Neuron (in vitro differentiated cells): ENCODE data around the gene IL12RB2.
"Not testable (repeated sequence)": the region's sequence is repeated elsewhere in the genome, so short reads cannot be mapped to it uniquely, and the experiment has no call there.

ENCODE experiments used
- H2AFZ ChIP-seq: one replicate; pipeline ENCODE4 v1.6.1; 2013; ENCODE audit warnings: low read depth, mild to moderate bottlenecking, inconsistent platforms, low read length, moderate library complexity
- H3K27me3 ChIP-seq: one replicate; pipeline ENCODE4 v1.6.1; 2013; ENCODE audit warnings: low read length; ENCODE audit not compliant: insufficient read depth
- H3K36me3 ChIP-seq: one replicate; pipeline ENCODE4 v1.6.1; 2013; ENCODE audit warnings: low read length; ENCODE audit not compliant: insufficient read depth
- H3K4me1 ChIP-seq: one replicate; pipeline ENCODE4 v1.6.1; 2013; ENCODE audit warnings: low read length; ENCODE audit not compliant: insufficient read depth
- H3K4me3 ChIP-seq: 2 replicates; pipeline ENCODE4 v1.5.1; 2013; ENCODE audit warnings: mild to moderate bottlenecking, low read length, moderate library complexity
- H3K9me3 ChIP-seq: one replicate; pipeline ENCODE4 v1.6.1; 2013; ENCODE audit warnings: low read length

The IL12RB2 gene

GRCh38 chr1:67372898-67373297, 65.2 kb downstream of the IL12RB2 start:
- no peak overlapping the region for H3K4me3 ChIP-seq
- H3K27me3 ChIP-seq: no peaks in the 10 kb centered on the region
- H2AFZ ChIP-seq: no peak overlapping the region
- H3K36me3 ChIP-seq: no peaks in the 10 kb centered on the region
- peaks cover 7% of the 10 kb centered on the region for H3K4me1 ChIP-seq
- H3K9me3 ChIP-seq: no peaks in the 10 kb centered on the region

GRCh38 chr1:67376381-67376780, 68.7 kb downstream of the IL12RB2 start:
- H3K4me3 ChIP-seq: no peak overlapping the region
- H3K36me3 ChIP-seq: no peaks in the 10 kb centered on the region
- peaks cover 3% of the 10 kb centered on the region for H3K4me1 ChIP-seq
- no peaks in the 10 kb centered on the region for H3K9me3 ChIP-seq
- H2AFZ ChIP-seq: no peak overlapping the region
- H3K27me3 ChIP-seq: no peaks in the 10 kb centered on the region

GRCh38 chr1:67377253-67377652, 69.6 kb downstream of the IL12RB2 start:
- no peaks in the 10 kb centered on the region for H3K9me3 ChIP-seq
- H2AFZ ChIP-seq: no peak overlapping the region
- no peak overlapping the region for H3K4me3 ChIP-seq
- H3K27me3 ChIP-seq: no peaks in the 10 kb centered on the region
- no peaks in the 10 kb centered on the region for H3K4me1 ChIP-seq
- no peaks in the 10 kb centered on the region for H3K36me3 ChIP-seq

- Histone ChIP-seq H3K4me3 (no peak overlapping the region), H3K9me3 (peaks cover 2% of the 10 kb centered on the region), H3K4me1 (no peaks in the 10 kb centered on the region)
These were observed 73.5 kb downstream of the IL12RB2 start for GRCh38 chr1:67381154-67381553.

GRCh38 chr1:67382292-67382691, 74.6 kb downstream of the IL12RB2 start:
- Histone ChIP-seq H3K27me3 (no peaks in the 10 kb centered on the region), H2AFZ (no peak overlapping the region), H3K4me1 (no peaks in the 10 kb centered on the region), H3K4me3 (no peak overlapping the region), H3K9me3 (peaks cover 2% of the 10 kb centered on the region), H3K36me3 (no peaks in the 10 kb centered on the region)

More at GRCh38 chr1:67381154-67381553, 73.5 kb downstream of the IL12RB2 start:
- H3K27me3 ChIP-seq: no peaks in the 10 kb centered on the region
- H3K36me3 ChIP-seq: no peaks in the 10 kb centered on the region
- no peak overlapping the region for H2AFZ ChIP-seq

- Histone ChIP-seq H3K4me3 (no peak overlapping the region), H3K4me1 (no peaks in the 10 kb centered on the region), H2AFZ (no peak overlapping the region), H3K36me3 (no peaks in the 10 kb centered on the region), H3K27me3 (no peaks in the 10 kb centered on the region), H3K9me3 (peaks cover 2% of the 10 kb centered on the region)
These were observed 76.4 kb downstream of the IL12RB2 start for GRCh38 chr1:67383999-67384638.

- no peaks in the 10 kb centered on the region for H3K27me3 ChIP-seq
- no peak overlapping the region for H2AFZ ChIP-seq
- no peaks in the 10 kb centered on the region for H3K9me3 ChIP-seq
- no peaks in the 10 kb centered on the region for H3K36me3 ChIP-seq
- no peak overlapping the region for H3K4me3 ChIP-seq
- no peaks in the 10 kb centered on the region for H3K4me1 ChIP-seq
These were observed 82.6 kb downstream of the IL12RB2 start for GRCh38 chr1:67390041-67390887.

GRCh38 chr1:67393240-67393639, 85.6 kb downstream of the IL12RB2 start:
- no peak overlapping the region for H3K4me3 ChIP-seq
- no peaks in the 10 kb centered on the region for H3K9me3 ChIP-seq
- no peaks in the 10 kb centered on the region for H3K36me3 ChIP-seq
- no peak overlapping the region for H2AFZ ChIP-seq
- H3K4me1 ChIP-seq: no peaks in the 10 kb centered on the region
- no peaks in the 10 kb centered on the region for H3K27me3 ChIP-seq

- Histone ChIP-seq H3K9me3 (no peaks in the 10 kb centered on the region), H3K4me1 (no peaks in the 10 kb centered on the region), H3K4me3 (no peak overlapping the region), H3K27me3 (no peaks in the 10 kb centered on the region), H2AFZ (no peak overlapping the region), H3K36me3 (no peaks in the 10 kb centered on the region)
These were observed 86.1 kb downstream of the IL12RB2 start for GRCh38 chr1:67393737-67394136.

GRCh38 chr1:67394548-67394947, 86.9 kb downstream of the IL12RB2 start:
- Histone ChIP-seq H3K9me3 (no peaks in the 10 kb centered on the region), H3K4me3 (no peak overlapping the region), H3K36me3 (no peaks in the 10 kb centered on the region), H3K4me1 (peaks cover 4% of the 10 kb centered on the region), H2AFZ (no peak overlapping the region), H3K27me3 (no peaks in the 10 kb centered on the region)

- Histone ChIP-seq H2AFZ (no peak overlapping the region), H3K4me3 (no peak overlapping the region), H3K27me3 (no peaks in the 10 kb centered on the region), H3K36me3 (no peaks in the 10 kb centered on the region), H3K9me3 (no peaks in the 10 kb centered on the region), H3K4me1 (peaks cover 10% of the 10 kb centered on the region)
These were observed 91.7 kb downstream of the IL12RB2 start for GRCh38 chr1:67399199-67399993.

GRCh38 chr1:67400029-67400786, 92.5 kb downstream of the IL12RB2 start:
- H3K4me3 ChIP-seq, H3K4me1 ChIP-seq, H3K9me3 ChIP-seq, H3K27me3 ChIP-seq, H2AFZ ChIP-seq, H3K36me3 ChIP-seq: not testable (repeated sequence)
